BLaER1 (cell line): ENCODE results near the gene PROM1.

Experiments
- H3K27ac ChIP-seq: shearing (Covaris generic); formaldehyde crosslinking; 2 replicates; pipeline ENCODE4 v1.8.1; 2022
- H3K27me3 ChIP-seq: shearing (Covaris generic); formaldehyde crosslinking; 2 replicates; pipeline ENCODE4 v1.8.1; 2022
- H3K36me3 ChIP-seq: shearing (Covaris generic); formaldehyde crosslinking; 2 replicates; pipeline ENCODE4 v1.8.1; 2022
- H3K4me1 ChIP-seq: shearing (Covaris generic); formaldehyde crosslinking; 2 replicates; pipeline ENCODE4 v1.8.1; 2022
- H3K4me2 ChIP-seq: shearing (Covaris generic); formaldehyde crosslinking; 2 replicates; pipeline ENCODE4 v1.8.1; 2022
- H3K4me3 ChIP-seq: shearing (Covaris generic); formaldehyde crosslinking; 2 replicates; pipeline ENCODE4 v1.8.1; 2022
- H3K9ac ChIP-seq: shearing (Covaris generic); formaldehyde crosslinking; 2 replicates; pipeline ENCODE4 v1.8.1; 2022
- H3K9me3 ChIP-seq: shearing (Covaris generic); formaldehyde crosslinking; 2 replicates; pipeline ENCODE4 v1.8.1; 2022
- H4K20me1 ChIP-seq: shearing (Covaris generic); formaldehyde crosslinking; 2 replicates; pipeline ENCODE4 v1.8.1; 2022
- Cebpa-rat ChIP-seq: shearing (Covaris generic); IDR thresholded peaks from 2 replicates; pipeline ENCODE4 v1.8.1; 2022

The PROM1 gene, protein sequence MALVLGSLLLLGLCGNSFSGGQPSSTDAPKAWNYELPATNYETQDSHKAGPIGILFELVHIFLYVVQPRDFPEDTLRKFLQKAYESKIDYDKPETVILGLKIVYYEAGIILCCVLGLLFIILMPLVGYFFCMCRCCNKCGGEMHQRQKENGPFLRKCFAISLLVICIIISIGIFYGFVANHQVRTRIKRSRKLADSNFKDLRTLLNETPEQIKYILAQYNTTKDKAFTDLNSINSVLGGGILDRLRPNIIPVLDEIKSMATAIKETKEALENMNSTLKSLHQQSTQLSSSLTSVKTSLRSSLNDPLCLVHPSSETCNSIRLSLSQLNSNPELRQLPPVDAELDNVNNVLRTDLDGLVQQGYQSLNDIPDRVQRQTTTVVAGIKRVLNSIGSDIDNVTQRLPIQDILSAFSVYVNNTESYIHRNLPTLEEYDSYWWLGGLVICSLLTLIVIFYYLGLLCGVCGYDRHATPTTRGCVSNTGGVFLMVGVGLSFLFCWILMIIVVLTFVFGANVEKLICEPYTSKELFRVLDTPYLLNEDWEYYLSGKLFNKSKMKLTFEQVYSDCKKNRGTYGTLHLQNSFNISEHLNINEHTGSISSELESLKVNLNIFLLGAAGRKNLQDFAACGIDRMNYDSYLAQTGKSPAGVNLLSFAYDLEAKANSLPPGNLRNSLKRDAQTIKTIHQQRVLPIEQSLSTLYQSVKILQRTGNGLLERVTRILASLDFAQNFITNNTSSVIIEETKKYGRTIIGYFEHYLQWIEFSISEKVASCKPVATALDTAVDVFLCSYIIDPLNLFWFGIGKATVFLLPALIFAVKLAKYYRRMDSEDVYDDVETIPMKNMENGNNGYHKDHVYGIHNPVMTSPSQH

DNA sequence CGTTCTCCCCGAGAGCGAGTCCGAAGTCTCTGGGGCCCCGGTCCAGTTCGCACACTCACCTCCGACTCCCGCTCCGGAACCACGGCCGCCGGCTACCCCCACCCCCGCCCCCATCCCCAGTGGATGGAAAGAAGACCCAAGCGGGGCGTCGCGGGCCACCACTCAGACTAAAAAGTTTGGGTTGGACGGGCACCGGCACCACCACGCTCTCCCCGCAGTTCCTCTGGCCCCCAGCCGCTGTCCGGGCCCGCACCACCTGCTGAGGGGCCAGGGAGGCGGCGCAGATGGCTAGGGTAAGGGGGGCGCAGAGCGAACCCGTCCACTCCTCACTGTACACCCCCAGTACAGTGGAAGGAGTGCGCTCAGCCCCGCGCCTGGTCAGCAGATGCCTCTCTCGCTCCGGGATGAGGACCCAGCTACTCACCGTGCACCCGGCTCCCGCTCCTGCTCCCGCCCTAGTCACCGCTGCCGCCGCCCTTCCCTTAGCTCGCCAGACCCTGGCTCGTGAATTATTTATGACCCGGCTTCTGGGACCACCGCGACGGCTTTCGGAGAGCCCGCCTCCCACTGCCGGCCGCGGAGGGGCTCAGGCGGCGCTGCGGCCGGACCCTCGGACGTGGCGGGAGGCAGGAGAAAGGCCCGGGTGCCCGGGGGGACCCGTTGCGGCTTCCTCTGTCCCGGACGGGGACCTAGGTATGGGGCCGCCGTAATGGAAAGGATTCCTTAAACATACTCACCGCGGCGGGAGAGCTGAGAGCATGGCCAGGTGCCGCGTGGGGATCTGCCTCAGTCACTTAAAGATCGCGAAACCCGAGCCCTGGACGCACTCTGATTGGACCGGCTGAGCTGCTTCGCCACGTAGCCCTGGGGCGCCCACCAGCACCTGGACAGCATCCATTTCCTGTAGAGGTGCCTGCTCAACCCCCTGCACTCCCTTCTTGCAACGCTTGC is at the start of gene PROM1:
Gene PROM1, minus strand, starts transcription at position 783 of the 951 bp plus-strand sequence. CDS start 8,117 bp downstream, outside the sequence.
- peaks cover 7% of the 10 kb centered on the region; the same call in 1 of the 2 replicates for H4K20me1 ChIP-seq
- H3K4me1 ChIP-seq, result peaks cover 9% of the 10 kb centered on the region; the same call in 1 of the 2 replicates
- peaks cover 40% of the 10 kb centered on the region for H3K9me3 ChIP-seq
- H3K9ac ChIP-seq, result no peak within 1 kb of the TSS
- TF ChIP-seq Cebpa-rat, result no peak
- peaks cover 67% of the 10 kb centered on the region for H3K27me3 ChIP-seq
- H3K36me3 ChIP-seq, result peaks cover 3% of the 10 kb centered on the region; the same call in 1 of the 2 replicates
- H3K4me2 ChIP-seq, result peak within 1 kb of the TSS; percentile 52
- peak within 1 kb of the TSS; percentile 48 for H3K4me3 ChIP-seq
- H3K27ac ChIP-seq, result no peak within 1 kb of the TSS

DNA sequence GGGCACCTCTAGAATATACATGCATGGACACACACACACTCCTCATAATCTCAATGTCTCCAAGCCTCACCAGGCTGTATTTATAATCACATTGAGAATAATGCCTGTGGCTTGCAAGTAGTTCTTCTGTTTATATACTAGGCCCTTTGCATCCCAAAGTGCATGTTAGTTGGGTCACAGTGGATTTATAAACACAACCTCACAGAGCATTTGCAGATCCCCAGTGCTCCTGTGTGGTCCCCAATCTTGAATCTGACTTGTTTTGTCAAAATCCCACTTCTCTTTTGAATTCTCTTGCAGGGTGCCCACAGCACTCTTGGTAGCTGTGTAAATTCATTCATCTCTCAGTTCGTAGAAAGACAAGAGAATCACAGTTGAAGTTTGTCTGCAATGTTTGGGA is 49.6 kb upstream of the PROM1 start:
- no peak overlapping the region for H3K4me3 ChIP-seq
- no peak overlapping the region for H3K9ac ChIP-seq
- H3K27me3 ChIP-seq, result no peaks in the 10 kb centered on the region
- no peak for TF ChIP-seq Cebpa-rat
- H3K36me3 ChIP-seq, result no peaks in the 10 kb centered on the region
- no peak overlapping the region for H3K4me2 ChIP-seq
- no peaks in the 10 kb centered on the region for H3K4me1 ChIP-seq
- H3K27ac ChIP-seq, result no peak overlapping the region
- H4K20me1 ChIP-seq, result no peaks in the 10 kb centered on the region
- peaks cover 12% of the 10 kb centered on the region for H3K9me3 ChIP-seq

DNA sequence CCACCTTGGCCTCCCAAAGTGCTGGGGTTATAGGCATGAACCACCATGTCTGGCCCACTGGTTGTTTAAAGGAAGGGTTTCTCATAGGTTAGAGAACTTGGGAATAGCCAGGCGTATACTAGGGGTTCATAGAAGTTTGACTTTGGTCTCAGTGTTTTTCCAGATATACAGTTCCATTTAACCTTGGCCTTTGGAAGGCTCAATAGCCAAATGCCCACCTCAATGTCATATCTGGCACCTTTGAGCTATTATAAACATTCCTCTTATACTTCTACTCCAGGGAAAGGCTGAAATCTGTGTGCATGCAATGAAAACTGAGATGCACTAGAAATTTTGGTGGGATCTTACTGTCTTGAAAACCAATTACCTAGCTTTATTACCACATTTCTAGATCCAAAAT is 47.5 kb upstream of the PROM1 start:
- H3K27me3 ChIP-seq, result no peaks in the 10 kb centered on the region
- H3K9ac ChIP-seq, result no peak overlapping the region
- no peak overlapping the region for H3K4me3 ChIP-seq
- H3K4me2 ChIP-seq, result no peak overlapping the region
- TF ChIP-seq Cebpa-rat, result no peak
- no peaks in the 10 kb centered on the region for H4K20me1 ChIP-seq
- H3K4me1 ChIP-seq, result peaks cover 7% of the 10 kb centered on the region
- H3K9me3 ChIP-seq, result peaks cover 12% of the 10 kb centered on the region
- no peaks in the 10 kb centered on the region for H3K36me3 ChIP-seq
- H3K27ac ChIP-seq, result no peak overlapping the region

DNA sequence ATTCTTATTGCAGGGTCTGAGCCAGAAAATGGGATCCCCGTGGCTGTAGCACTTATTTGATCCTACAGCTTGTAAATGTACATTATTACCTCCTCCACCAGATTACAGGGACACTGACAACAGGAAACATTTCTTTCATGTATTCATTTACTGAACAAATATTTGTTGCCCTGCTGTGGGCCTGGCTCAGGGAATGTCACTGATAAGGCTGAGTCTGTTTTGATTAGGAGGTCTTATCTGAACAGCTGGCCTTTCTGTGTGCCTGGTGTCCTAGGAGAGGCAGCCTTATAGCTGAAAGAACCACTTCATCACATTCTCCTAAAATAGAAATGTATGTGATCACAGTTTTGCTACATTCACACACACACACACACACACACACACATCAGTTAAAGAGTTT is 45.5 kb upstream of the PROM1 start:
- peaks cover 26% of the 10 kb centered on the region for H3K4me1 ChIP-seq
- no peaks in the 10 kb centered on the region for H3K36me3 ChIP-seq
- H3K27me3 ChIP-seq, result no peaks in the 10 kb centered on the region
- no peaks in the 10 kb centered on the region for H4K20me1 ChIP-seq
- H3K27ac ChIP-seq, result no peak overlapping the region
- H3K9ac ChIP-seq, result no peak overlapping the region
- TF ChIP-seq Cebpa-rat, result no peak
- H3K9me3 ChIP-seq, result no peaks in the 10 kb centered on the region
- H3K4me2 ChIP-seq, result no peak overlapping the region
- no peak overlapping the region for H3K4me3 ChIP-seq

DNA sequence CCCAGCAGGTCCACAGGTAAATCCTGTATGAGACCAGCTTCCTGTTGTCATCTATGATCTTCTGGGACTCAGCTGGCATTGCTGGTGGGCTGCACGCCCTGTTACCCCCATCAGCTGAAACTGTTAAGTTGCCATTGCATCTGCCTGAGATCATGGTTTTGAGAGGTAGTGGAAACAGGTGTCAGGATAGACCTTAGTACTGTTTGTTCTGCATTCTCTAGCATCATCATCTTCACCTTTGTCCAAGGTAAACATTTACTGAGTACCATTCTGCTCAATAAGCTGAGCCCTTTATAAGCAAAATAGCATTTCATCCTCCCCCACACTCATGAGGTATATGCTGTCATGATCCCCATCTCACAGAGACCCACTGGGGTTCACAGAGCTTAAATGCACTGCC is 42.9 kb upstream of the PROM1 start:
- H3K36me3 ChIP-seq, result no peaks in the 10 kb centered on the region
- H3K9ac ChIP-seq, result no peak overlapping the region
- H3K27me3 ChIP-seq, result no peaks in the 10 kb centered on the region
- no peaks in the 10 kb centered on the region for H4K20me1 ChIP-seq
- peak overlapping the region; percentile 82 for H3K4me2 ChIP-seq
- no peak overlapping the region for H3K4me3 ChIP-seq
- H3K9me3 ChIP-seq, result no peaks in the 10 kb centered on the region
- TF ChIP-seq Cebpa-rat, result no peak
- peaks cover 53% of the 10 kb centered on the region for H3K4me1 ChIP-seq
- no peak overlapping the region for H3K27ac ChIP-seq

DNA sequence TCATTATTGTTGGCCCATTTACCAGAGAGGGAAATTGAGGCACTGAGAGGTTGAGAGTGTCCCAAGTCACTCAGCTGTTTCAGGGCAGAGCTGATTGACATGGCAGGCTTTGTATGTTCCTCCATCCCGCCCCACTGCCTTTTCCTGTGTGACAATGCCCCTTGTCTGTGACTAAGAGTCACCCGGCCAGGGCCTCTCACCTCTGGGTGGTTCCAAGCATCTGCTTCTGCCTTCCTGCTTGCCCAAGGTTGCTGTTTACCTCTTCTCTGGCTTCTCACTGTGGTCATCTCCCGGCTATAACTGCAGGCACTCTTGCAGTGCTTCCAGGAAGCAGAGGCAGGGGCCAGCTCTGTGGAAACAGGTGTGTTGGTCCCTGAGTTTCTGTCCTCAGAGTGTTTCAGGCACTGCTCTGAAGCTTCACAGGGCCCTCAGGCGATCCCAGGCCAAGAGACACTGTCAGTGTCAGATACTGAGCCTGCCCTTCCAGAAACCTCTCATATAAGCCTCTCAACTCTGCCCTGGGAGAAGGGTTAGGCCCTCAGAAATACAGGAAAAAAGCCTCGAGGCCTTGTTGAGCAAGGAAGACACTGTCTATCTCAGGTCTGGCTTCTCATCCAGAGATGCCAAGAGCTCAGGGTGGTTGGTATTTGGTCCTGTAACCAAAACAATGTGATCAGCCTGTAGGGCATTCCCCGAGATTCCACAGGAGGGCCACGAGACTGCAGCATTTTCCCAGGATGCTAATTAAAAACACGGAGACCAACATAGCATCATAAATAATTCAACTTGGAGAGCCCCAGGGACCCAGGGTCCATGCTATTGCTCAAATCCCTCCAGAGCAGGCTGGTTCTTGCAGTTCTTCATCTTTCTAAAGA is 42.0 kb upstream of the PROM1 start:
- Histone ChIP-seq H3K9ac (no peak overlapping the region), H3K36me3 (no peaks in the 10 kb centered on the region), H3K27ac (peak overlapping the region; percentile 5; the same call in 1 of the 2 replicates), H3K27me3 (no peaks in the 10 kb centered on the region), H3K4me2 (peak overlapping the region; percentile 82), H4K20me1 (no peaks in the 10 kb centered on the region), H3K9me3 (no peaks in the 10 kb centered on the region), H3K4me3 (no peak overlapping the region), H3K4me1 (peaks cover 62% of the 10 kb centered on the region)
- TF ChIP-seq Cebpa-rat, result no peak

DNA sequence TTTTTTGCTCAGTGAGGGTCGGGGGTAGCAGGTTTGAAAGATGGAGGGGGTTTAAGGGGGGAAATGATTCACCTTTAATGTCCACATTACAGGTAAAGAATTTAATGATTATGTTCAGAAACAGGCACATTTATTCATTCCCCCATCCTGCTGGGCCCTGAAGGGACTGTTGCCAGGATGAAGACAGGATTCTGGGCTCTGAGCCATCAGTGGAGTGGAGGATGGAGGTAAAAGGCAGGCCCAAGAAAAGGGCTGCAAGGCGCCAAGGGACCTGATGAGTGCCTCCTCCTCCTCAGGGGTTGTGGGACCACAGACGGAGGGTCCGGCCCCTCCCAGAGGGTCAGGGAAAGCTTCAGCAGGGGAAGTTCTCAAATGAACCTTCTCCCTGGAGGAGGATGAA is 40.4 kb upstream of the PROM1 start:
- no peak overlapping the region for H3K4me3 ChIP-seq
- H3K9ac ChIP-seq, result no peak overlapping the region
- H3K4me2 ChIP-seq, result peak overlapping the region; percentile 82
- no peak for TF ChIP-seq Cebpa-rat
- no peak overlapping the region for H3K27ac ChIP-seq
- no peaks in the 10 kb centered on the region for H3K27me3 ChIP-seq
- peaks cover 65% of the 10 kb centered on the region for H3K4me1 ChIP-seq
- 0 out of 2 replicates have a peak, but pooled peaks cover 6% of the 10 kb centered on the region for H3K9me3 ChIP-seq
- H4K20me1 ChIP-seq, result no peaks in the 10 kb centered on the region
- H3K36me3 ChIP-seq, result no peaks in the 10 kb centered on the region

DNA sequence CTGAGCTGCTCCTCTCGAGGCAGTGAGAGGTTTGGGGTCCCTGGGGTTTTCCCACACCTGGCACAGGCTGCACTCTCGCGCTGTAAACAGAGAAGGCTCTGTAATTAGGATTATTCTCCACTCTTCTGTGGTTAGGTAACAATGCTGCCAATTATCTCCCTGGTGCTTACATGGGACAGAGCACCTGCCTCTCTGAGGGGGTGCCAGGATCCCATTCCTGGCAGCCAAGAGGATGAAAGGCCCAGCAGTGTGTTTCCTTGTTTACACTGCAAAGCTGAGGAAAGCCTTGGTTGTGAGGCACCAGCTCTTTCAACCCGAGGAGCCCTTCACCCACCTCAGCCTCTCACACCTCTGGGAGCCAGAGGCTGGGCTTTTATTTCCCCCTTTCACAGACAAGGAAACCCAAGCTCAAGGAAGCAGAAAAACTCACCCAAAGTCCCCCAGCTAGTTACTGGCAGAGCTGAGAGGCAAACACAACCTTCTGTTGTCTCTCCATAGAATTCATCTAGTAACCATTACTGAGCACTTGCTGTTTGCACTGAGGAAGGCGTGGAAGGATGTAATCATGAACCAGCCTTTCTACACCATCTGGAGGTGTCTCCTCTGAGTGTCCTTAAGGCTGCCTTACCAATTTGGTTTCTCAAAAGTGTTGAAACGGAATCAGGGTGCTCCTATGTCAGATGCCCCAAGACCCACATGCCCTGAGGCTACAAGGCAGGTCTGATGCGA is 39.7 kb upstream of the PROM1 start:
- 0 out of 2 replicates have a peak, but pooled peaks cover 6% of the 10 kb centered on the region for H3K9me3 ChIP-seq
- peak overlapping the region; percentile 82 for H3K4me2 ChIP-seq
- H3K27me3 ChIP-seq, result no peaks in the 10 kb centered on the region
- H3K4me3 ChIP-seq, result 0 out of 2 replicates have a peak overlapping the region, but pooled peaks have one; percentile 5
- H3K9ac ChIP-seq, result peak overlapping the region; percentile 16; the same call in 1 of the 2 replicates
- no peaks in the 10 kb centered on the region for H4K20me1 ChIP-seq
- H3K27ac ChIP-seq, result peak overlapping the region; percentile 81
- no peak for TF ChIP-seq Cebpa-rat
- peaks cover 65% of the 10 kb centered on the region for H3K4me1 ChIP-seq
- no peaks in the 10 kb centered on the region for H3K36me3 ChIP-seq
